Mucosa of rectum (tissue), 2 donors: ENCODE measurements around the gene TH.
A peak's percentile ranks its signal among the peaks of the same experiment; 100 is the strongest.

Source experiments
- H3K27ac ChIP-seq, 2 donors: one replicate each; pipeline ENCODE4 v1.7.0; 2013; ENCODE audit warnings: inconsistent platforms in 2 of 2, low read depth in 2 of 2, low read length in 2 of 2
- H3K27me3 ChIP-seq, 2 donors: one replicate each; pipeline ENCODE4 v1.7.0; 2013; ENCODE audit warnings: low read length in 2 of 2; ENCODE audit not compliant: control insufficient read depth in 2 of 2, insufficient read depth in 2 of 2
- H3K36me3 ChIP-seq, 2 donors: one replicate each; pipeline ENCODE4 v1.7.0; 2013; ENCODE audit warnings: low read length in 2 of 2; ENCODE audit not compliant: control insufficient read depth in 2 of 2, insufficient read depth in 2 of 2
- H3K4me1 ChIP-seq, 2 donors: one replicate each; pipeline ENCODE4 v1.7.0; 2013; ENCODE audit warnings: low read length in 2 of 2, mild to moderate bottlenecking in 1 of 2; ENCODE audit not compliant: control insufficient read depth in 2 of 2, insufficient read depth in 2 of 2
- H3K4me3 ChIP-seq, 2 donors: one replicate each; pipeline ENCODE4 v1.7.0; 2013; ENCODE audit warnings: low read length in 2 of 2
- H3K9ac ChIP-seq, 2 donors: one replicate each; pipeline ENCODE4 v1.7.0; 2013; ENCODE audit warnings: low read length in 2 of 2, low read depth in 1 of 2, mild to moderate bottlenecking in 1 of 2
- H3K9me3 ChIP-seq, 2 donors: one replicate each; pipeline ENCODE4 v1.7.0; 2013; ENCODE audit warnings: low read length in 2 of 2; ENCODE audit not compliant: control insufficient read depth in 2 of 2
- donor health status: healthy.
- donor health status: Normal muscosa, but diverticular disease.

Gene TH

DNA sequence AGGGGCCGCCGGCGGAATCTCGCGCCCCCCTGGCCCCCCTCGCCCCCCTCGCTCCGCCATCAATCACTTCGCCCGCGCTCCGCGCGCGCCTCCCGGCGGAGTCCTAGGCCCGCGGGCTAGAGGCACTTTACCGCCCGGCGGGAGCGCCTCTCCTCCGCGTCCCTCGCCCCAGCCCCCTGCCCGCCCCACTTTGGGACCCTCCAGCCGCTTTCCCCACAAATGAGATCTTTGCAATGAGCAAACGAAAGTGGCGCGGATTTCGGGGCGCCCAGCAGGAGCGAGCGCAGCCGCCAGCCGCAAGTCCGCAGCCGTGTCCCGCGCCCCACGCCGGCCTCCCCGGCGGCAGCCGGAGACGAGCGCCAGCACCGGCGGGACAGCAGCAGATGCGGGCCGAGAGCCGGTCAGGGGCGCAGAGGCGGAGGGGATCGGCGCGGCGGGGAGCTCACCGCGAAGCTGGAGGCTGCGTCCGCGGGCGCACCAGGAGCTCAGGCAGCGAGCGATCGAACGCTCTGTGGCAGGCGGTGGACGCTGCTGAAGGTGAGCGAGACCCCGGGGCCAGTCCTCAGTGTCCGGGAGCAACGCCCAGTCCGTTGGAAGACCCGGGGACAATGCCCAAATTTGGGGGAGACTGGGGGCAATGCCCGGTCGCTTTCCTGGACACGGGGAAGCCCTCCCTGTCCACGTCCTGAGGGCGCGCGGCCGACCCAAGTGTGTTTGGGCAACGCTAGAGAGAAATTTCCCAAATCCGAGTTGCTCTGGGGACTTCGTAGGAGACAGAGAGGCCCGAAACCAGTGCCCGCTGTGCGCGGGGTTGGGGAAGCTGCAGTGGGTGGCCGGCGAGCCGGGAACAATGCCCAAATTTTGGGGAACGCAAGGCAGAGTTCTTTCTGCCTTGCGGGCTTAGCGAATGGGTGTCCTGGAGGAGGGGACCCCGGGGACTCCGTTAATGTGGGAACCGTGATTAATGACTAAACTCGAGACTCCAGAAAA is 30.9 kb downstream of the TH start:
- Histone ChIP-seq H3K27me3 (peaks cover 32 to 59% of the 10 kb centered on the region in 2 donors), H3K9ac (no peak overlapping the region), H3K27ac (no peak overlapping the region), H3K4me3 (no peak overlapping the region), H3K36me3 (no peaks in the 10 kb centered on the region), H3K9me3 (no peaks in the 10 kb centered on the region), H3K4me1 (peaks cover 0 to 3% of the 10 kb centered on the region in 2 donors)

GRCh38 chr11:2139621-2140337 is 31.8 kb downstream of the TH start:
- Histone ChIP-seq H3K36me3 (no peaks in the 10 kb centered on the region), H3K9me3 (no peaks in the 10 kb centered on the region), H3K4me1 (peaks cover 0 to 3% of the 10 kb centered on the region in 2 donors), H3K4me3 (no peak overlapping the region), H3K27ac (no peak overlapping the region), H3K9ac (no peak overlapping the region), H3K27me3 (peaks cover 22 to 55% of the 10 kb centered on the region in 2 donors)

DNA sequence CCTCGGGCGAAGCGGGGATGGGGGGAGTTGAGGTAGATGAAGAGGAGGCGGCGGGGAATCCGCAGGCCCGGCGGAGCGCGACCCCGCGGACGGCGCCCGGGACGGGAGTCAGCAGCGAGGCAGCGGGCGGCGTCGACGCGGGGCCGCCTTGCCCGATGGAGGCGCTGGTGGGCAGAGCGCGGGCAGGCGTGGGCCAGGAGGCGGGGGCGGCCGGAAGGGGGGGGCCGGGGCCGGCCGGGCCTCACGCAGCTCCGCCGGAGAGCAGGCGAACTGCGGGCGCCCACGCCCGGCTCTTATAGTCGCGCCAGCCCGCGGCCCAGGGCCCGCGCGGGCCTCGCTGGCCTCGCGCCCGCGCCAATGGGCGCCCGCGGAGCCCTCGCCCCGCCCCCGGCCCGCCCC is 32.5 kb downstream of the TH start, which contains the start of gene IGF2:
TSS of gene IGF2 (minus strand) at position 267 of the 399 bp plus-strand sequence. CDS start 3,866 bp downstream, outside the sequence.
- Histone ChIP-seq H3K27me3 (peaks cover 22 to 55% of the 10 kb centered on the region in 2 donors), H3K36me3 (no peaks in the 10 kb centered on the region), H3K9ac (no peak within 1 kb of the TSS), H3K9me3 (no peaks in the 10 kb centered on the region), H3K27ac (no peak within 1 kb of the TSS), H3K4me1 (peaks cover 0 to 3% of the 10 kb centered on the region in 2 donors), H3K4me3 (peak within 1 kb of the TSS in 1 of 2 donors; percentile 43)

GRCh38 chr11:2138431-2139122 is 33.0 kb downstream of the TH start:
- Histone ChIP-seq H3K9ac (no peak overlapping the region), H3K27me3 (peaks cover 23 to 55% of the 10 kb centered on the region in 2 donors), H3K36me3 (no peaks in the 10 kb centered on the region), H3K9me3 (no peaks in the 10 kb centered on the region), H3K4me3 (peak overlapping the region in 1 of 2 donors; percentile 43), H3K4me1 (peaks cover 0 to 3% of the 10 kb centered on the region in 2 donors), H3K27ac (no peak overlapping the region)

DNA sequence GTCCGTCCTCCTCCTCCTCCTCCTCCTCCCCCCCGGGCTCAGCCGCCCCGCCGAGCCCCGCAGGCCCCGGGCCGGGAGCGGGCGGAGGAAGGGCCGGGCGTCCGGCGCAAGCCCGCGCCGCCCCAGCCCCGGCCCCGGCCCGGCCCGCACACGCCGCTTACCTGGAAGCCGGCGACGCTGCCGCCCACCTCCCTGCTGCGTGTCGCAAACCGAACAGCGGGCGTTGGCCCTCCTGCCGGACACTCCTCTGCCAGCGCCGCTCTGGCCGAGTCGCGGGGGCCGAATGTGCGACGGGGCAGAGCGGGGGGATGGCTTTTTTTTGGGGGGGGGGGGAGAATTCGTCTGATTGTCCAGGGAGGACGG is 33.6 kb downstream of the TH start:
- no peaks in the 10 kb centered on the region for H3K9me3 ChIP-seq
- H3K4me3 ChIP-seq, result peak overlapping the region in 1 of 2 donors; percentile 43
- no peaks in the 10 kb centered on the region for H3K36me3 ChIP-seq
- peaks cover 21 to 53% of the 10 kb centered on the region in 2 donors for H3K27me3 ChIP-seq
- H3K27ac ChIP-seq, result no peak overlapping the region
- H3K4me1 ChIP-seq, result peaks cover 0 to 3% of the 10 kb centered on the region in 2 donors
- no peak overlapping the region for H3K9ac ChIP-seq

- Histone ChIP-seq H3K36me3 (no peaks in the 10 kb centered on the region), H3K9ac (no peak overlapping the region), H3K9me3 (no peaks in the 10 kb centered on the region), H3K4me1 (peaks cover 0 to 3% of the 10 kb centered on the region in 2 donors), H3K4me3 (no peak overlapping the region), H3K27me3 (peaks cover 15 to 48% of the 10 kb centered on the region in 2 donors), H3K27ac (no peak overlapping the region)
Observed at GRCh38 chr11:2137202-2138067, 34.2 kb downstream of the TH start.

- H3K4me3 ChIP-seq, result no peak overlapping the region
- no peaks in the 10 kb centered on the region for H3K9me3 ChIP-seq
- H3K27me3 ChIP-seq, result peaks cover 12 to 45% of the 10 kb centered on the region in 2 donors
- H3K36me3 ChIP-seq, result no peaks in the 10 kb centered on the region
- H3K4me1 ChIP-seq, result peaks cover 0 to 3% of the 10 kb centered on the region in 2 donors
- H3K27ac ChIP-seq, result no peak overlapping the region
- no peak overlapping the region for H3K9ac ChIP-seq
Observed at GRCh38 chr11:2136952-2137201, 34.7 kb downstream of the TH start.

GRCh38 chr11:2136209-2136951 is 35.2 kb downstream of the TH start:
- Histone ChIP-seq H3K27ac (no peak overlapping the region), H3K36me3 (no peaks in the 10 kb centered on the region), H3K9me3 (no peaks in the 10 kb centered on the region), H3K4me3 (no peak overlapping the region), H3K27me3 (peaks cover 10 to 40% of the 10 kb centered on the region in 2 donors), H3K9ac (no peak overlapping the region), H3K4me1 (peaks cover 0 to 3% of the 10 kb centered on the region in 2 donors)

GRCh38 chr11:2135648-2136201 is 35.9 kb downstream of the TH start:
- Histone ChIP-seq H3K9ac (no peak overlapping the region), H3K27me3 (peaks cover 4 to 34% of the 10 kb centered on the region in 2 donors), H3K36me3 (no peaks in the 10 kb centered on the region), H3K4me1 (peaks cover 0 to 3% of the 10 kb centered on the region in 2 donors), H3K9me3 (no peaks in the 10 kb centered on the region), H3K27ac (no peak overlapping the region), H3K4me3 (no peak overlapping the region)
